GM19351 (cell line): ENCODE results near the gene COQ10B.
"Not testable (repeated sequence)": the region's sequence is repeated elsewhere in the genome, so short reads cannot be mapped to it uniquely, and the experiment has no call there.

Experiments used
- ATAC-seq: cut with Tn5 transposase; IDR thresholded peaks from one replicate; pipeline ENCODE4 v1.9.1; 2021; ENCODE audit warnings: mild to moderate bottlenecking, moderate library complexity; ENCODE audit not compliant: unreplicated experiment

COQ10B gene

DNA sequence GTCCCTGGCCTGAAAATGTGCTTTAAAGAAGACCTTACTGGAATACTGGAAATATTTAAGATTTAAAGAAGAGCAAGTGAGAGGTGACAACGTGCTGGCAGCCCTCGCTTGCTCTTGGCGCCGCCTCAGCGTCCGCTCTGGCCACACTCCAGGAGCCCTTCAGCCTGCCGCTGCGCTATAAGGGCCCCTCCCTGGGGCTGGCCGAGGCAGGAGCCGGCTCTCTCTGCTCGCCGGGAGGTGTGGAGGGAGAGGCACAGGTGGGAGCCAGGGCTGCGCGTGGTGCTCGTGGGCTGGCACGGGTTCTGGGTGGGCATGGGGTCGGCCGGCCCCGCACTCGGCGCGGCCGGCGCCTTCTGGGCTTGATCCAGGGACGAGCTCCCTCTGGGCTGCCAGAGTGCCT is 2.9 kb upstream of the COQ10B start:
- no peak for ATAC-seq

DNA sequence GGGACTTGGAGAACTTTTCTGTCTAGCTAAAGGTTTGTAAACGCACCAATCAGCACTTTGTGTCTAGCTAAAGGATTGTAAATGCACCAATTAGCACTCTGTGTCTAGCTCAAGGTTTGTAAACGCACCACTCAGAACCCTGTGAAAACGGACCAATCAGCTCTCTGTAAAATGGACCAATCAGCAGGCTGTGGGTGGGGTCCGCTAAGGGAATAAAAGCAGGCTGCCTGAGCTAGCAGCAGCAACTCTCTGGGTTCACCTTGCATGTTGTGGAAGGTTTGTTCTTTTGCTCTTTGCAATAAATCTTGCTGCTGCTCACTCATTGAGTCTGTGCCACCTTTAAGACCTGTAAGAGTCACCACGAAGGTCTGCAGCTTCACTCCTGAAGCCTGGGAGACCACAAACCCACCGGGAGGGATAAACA is 2.4 kb upstream of the COQ10B start:
- ATAC-seq, result not testable (repeated sequence)

DNA sequence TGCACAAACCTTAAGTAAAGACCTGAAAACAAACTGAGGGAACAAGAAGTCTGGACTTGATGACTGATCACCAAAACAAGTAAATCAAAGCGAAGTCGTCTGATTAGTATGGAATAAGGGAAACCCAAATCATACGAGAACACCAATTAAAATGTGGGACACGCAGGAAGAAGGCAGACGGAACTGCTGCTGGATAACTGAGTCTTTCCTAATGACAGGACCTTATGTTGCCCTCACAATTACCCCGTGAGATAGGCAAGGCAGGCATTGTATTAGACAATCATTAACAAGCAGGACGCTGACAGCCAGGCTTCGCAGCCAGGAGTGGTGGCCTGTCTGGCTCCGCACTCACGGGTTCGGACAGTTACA is 614 bp upstream of the COQ10B start:
- ATAC-seq, result no peak

- peak; percentile 39 for ATAC-seq
These were observed 604 bp downstream of the COQ10B start for GRCh38 chr2:197453914-197454398.

- ATAC-seq, result no peak
These were observed 1.6 kb downstream of the COQ10B start for GRCh38 chr2:197454923-197455322.

GRCh38 chr2:197455428-197455827 is 2.1 kb downstream of the COQ10B start:
- ATAC-seq, result no peak

DNA sequence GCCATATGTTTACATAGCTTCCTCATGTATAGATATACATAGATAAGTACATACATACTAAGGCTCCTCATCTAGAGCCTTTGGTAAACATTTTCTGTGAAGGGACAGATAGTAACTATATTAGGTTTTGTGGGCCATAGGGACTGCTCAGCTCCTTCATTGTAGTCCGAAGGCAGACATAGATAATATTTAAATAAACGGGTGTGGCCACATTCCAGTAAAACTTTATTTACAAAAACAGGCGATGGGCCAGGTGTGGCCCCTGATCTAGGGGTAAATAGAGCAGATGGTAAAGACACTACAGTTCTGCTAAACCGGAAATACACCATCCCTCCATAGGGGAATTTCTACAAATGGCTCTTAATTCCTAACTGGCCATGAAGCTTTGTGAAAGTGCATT is 7.3 kb downstream of the COQ10B start:
- ATAC-seq, result no peak

- ATAC-seq, result no peak
These were observed 7.7 kb downstream of the COQ10B start for GRCh38 chr2:197461057-197461456.

DNA sequence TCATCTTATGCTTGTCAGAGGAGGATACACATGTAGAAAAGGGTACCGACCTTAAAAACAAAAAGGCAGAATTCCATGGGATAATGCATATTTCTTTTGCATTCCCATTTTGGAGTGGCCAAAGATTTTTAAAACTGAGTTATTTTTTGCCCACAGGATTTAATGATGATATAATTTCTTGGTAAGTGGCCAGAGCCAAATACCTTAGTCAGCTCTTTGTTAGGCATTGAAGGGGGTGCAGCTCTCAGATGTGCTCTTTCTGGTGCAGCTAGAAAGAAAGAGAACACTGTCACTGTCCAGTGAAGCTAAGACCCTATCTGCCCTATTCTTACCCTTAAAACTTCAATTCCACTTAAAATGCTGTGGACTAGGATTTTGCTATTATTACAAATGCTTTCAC is 10.8 kb downstream of the COQ10B start:
- ATAC-seq, result no peak

- ATAC-seq, result no peak
These were observed 18.8 kb downstream of the COQ10B start for GRCh38 chr2:197472166-197472565.

- no peak for ATAC-seq
These were observed 24.4 kb downstream of the COQ10B start for GRCh38 chr2:197477797-197478196.

- ATAC-seq, result no peak
These were observed 27.0 kb downstream of the COQ10B start for GRCh38 chr2:197480165-197481036.

- not testable (repeated sequence) for ATAC-seq
These were observed 30.9 kb downstream of the COQ10B start for GRCh38 chr2:197484248-197484647.

DNA sequence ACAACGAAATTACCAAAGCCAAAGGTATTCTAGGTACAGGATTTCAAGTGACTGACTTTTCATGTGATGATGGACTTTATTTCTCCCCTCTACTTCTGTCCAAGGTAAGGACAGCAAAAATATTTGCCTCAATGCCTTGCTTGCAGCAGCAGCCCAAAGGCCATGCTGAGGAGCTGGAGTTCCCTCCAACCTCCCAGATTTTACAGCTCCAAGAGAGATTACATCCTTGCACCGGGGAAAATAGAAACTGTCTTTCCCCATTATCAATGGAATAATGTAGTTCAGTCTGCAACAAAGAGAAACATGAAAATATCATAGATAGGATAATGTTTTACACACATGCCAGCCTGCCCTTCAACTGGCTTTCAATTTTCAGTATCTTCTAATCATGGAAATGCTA is 32.8 kb downstream of the COQ10B start:
- ATAC-seq, result no peak

- ATAC-seq, result no peak
These were observed 34.0 kb downstream of the COQ10B start for GRCh38 chr2:197487385-197487784.

DNA sequence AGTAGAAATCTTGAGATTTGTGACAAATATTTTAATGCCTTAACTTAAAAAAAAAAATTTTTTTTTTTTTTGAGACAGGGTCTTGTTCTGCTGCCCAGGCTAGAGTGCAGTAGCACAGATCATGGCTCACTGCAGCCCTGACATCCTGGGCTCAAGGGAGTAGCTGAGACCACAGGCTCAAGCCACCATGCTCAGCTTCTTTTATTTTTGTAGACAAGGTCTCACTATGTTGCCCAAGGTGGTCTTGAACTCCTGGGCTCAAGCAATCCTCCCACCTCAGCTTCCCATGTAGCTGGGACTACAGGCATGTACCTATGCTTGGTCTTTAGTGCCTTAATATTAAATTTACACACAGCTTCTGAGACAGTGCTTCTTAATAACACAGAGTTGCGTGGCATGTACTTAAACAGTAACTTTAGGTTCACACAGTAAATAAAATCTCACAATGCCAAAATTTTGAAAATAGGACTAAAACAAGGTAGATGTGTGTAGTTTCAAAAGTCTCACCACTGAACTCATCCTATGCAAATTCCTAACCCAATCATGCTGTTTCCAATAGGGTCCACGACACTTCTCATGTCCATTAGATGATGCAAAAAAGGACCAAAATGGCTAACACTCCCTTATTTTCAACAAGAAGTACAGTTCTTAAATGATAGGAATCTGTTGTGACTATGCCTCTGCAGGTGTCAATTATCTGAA is 42.2 kb downstream of the COQ10B start:
- no peak for ATAC-seq

DNA sequence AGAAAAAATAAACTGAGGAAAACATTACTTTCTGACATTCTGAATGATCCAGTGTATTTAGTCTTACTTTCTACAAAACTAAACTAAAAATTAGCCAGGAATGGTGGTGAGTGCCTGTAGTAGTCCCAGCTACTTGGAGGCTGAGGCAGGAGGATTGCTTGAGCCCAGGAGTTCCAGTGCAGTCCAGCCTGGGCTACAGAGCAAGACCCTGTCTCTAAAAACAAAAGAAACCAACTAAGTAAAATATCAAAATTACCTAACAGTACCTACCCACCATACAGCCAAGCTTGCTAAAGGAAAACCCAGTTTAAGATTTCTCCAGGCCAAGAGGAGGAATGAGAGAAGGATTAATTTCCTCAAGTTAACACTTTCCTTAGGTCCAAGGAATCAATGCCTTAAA is 43.3 kb downstream of the COQ10B start:
- ATAC-seq, result no peak

- no peak for ATAC-seq
These were observed 44.0 kb downstream of the COQ10B start for GRCh38 chr2:197497326-197497725.

GRCh38 chr2:197498235-197498936 is 45.0 kb downstream of the COQ10B start:
- no peak for ATAC-seq

- peak; percentile 18 for ATAC-seq
These were observed 45.7 kb downstream of the COQ10B start for GRCh38 chr2:197498937-197499593.
